ENCODE results near the gene EXD1. TPM values are rescaled to one million over a fixed set of nuclear protein-coding genes. Genes with fewer than 3 reads are reported as not detected.

The EXD1 gene
- total and polyA plus RNA-seq, 9 of the 15 experiments (the other 6 are each of a cell fraction or from before 2014, with no cell fraction given) = not detected

DNA sequence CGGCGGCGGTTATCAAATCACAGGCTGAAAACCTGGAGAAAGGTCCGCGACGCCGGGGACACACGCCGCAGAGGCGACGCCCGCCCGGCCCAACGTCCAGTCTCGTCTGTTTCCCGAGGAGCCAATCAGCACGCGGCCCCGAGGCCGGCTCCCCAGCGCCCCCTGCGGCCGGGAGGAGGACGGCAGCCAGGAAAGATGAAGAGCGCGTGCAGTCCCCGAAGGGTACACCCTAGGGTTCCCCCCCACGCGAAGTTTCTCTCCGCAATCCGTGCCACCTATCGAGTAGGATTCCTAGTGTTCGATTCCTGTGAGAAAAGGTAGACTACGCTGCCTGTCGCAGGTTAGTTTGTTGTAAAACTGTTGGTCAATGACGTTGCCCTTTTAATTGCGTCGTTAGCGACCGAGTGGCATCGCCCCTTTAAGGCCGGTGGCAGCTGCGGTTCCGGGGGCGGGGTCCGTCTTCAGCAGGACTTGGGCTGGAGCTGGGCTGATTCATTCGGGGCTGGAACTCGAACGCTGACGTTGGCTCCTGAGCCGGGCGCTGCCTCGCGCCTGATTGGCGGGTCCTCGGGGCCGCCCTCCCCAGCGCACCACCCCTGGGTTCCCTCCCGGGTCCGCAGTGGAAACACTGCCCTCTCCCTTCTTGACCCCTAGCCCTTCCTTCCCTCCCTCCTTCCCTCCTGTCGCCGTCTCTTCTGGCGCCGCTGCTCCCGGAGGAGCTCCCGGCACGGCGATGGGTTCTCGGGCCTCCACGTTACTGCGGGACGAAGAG, at the start of gene EXD1, which contains the start of gene CHP1 (continued):
- TF ChIP-seq, protein P1, sequence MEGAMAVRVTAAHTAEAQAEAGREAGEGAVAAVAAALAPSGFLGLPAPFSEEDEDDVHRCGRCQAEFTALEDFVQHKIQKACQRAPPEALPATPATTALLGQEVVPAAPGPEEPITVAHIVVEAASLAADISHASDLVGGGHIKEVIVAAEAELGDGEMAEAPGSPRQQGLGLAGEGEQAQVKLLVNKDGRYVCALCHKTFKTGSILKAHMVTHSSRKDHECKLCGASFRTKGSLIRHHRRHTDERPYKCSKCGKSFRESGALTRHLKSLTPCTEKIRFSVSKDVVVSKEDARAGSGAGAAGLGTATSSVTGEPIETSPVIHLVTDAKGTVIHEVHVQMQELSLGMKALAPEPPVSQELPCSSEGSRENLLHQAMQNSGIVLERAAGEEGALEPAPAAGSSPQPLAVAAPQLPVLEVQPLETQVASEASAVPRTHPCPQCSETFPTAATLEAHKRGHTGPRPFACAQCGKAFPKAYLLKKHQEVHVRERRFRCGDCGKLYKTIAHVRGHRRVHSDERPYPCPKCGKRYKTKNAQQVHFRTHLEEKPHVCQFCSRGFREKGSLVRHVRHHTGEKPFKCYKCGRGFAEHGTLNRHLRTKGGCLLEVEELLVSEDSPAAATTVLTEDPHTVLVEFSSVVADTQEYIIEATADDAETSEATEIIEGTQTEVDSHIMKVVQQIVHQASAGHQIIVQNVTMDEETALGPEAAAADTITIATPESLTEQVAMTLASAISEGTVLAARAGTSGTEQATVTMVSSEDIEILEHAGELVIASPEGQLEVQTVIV (CRISPR knock-in tag; IDR thresholded peaks at IDR 0.05; ENCODE audit: borderline replicate concordance) = no peak
- 0 out of 2 replicates have a peak, but pooled peaks have one; percentile 50 for TF ChIP-seq CAMTA2 (CRISPR knock-in tag; conservative IDR thresholded peaks at IDR 0.05)
- TF ChIP-seq GATAD2A (IDR thresholded peaks at IDR 0.05) = peak; percentile 61; the same call in 1 of the 2 replicates
- TF ChIP-seq ILK (tag; IDR thresholded peaks at IDR 0.05; ENCODE audit: borderline replicate concordance, low read depth) = no peak
- TF ChIP-seq ZNF146 (CRISPR knock-in tag; IDR thresholded peaks at IDR 0.05; ENCODE audit: unreplicated experiment) = no peak
- TF ChIP-seq RBBP5 (IDR thresholded peaks at IDR 0.05; ENCODE audit: borderline replicate concordance, insufficient read depth, low read length, poor library complexity, severe bottlenecking) = peak; percentile 85
- TF ChIP-seq ZBTB8A (IDR thresholded peaks at IDR 0.05; ENCODE audit: partially characterized antibody) = no peak
- no peak for TF ChIP-seq ETV6 (IDR thresholded peaks at IDR 0.05; ENCODE audit: borderline replicate concordance in 1 of 2, low read depth in 2 of 2, low read length in 1 of 2)
- peak; percentile 95; the same call in 1 of the 2 replicates for TF ChIP-seq ETV6 (CRISPR knock-in tag; IDR thresholded peaks at IDR 0.05; ENCODE audit: borderline replicate concordance)
- no peak for TF ChIP-seq POU5F1 (IDR thresholded peaks at IDR 0.05; ENCODE audit: borderline replicate concordance, low read depth, low read length, partially characterized antibody)
- TF ChIP-seq RUNX1 (IDR thresholded peaks at IDR 0.05; ENCODE audit: low read depth) = no peak
- peak; percentile 60 for TF ChIP-seq BRD9 (IDR thresholded peaks at IDR 0.05; ENCODE audit: low read depth, partially characterized antibody)
- TF ChIP-seq TCF3 (CRISPR knock-in tag; IDR thresholded peaks at IDR 0.05) = peak; percentile 62
- TF ChIP-seq FOXK2 (conservative IDR thresholded peaks at IDR 0.05 in 1 of 2, IDR thresholded peaks at IDR 0.05 in 1 of 2; ENCODE audit: low read depth in 2 of 2) = peak; percentile 52 to 68; a peak in 1 of 4 replicates
- no peak for TF ChIP-seq SETDB1 (IDR thresholded peaks at IDR 0.05; ENCODE audit: low read length)
- no peak for TF ChIP-seq JUNB (CRISPR knock-in tag; conservative IDR thresholded peaks at IDR 0.05)
- TF ChIP-seq, protein P2, sequence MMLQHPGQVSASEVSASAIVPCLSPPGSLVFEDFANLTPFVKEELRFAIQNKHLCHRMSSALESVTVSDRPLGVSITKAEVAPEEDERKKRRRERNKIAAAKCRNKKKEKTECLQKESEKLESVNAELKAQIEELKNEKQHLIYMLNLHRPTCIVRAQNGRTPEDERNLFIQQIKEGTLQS (IDR thresholded peaks at IDR 0.05) = peak; percentile 52; the same call in 1 of the 2 replicates
- TF ChIP-seq, protein P2 (CRISPR knock-in tag; conservative IDR thresholded peaks at IDR 0.05) = peak; percentile 87; the same call in 1 of the 2 replicates
- TF ChIP-seq, protein P3, sequence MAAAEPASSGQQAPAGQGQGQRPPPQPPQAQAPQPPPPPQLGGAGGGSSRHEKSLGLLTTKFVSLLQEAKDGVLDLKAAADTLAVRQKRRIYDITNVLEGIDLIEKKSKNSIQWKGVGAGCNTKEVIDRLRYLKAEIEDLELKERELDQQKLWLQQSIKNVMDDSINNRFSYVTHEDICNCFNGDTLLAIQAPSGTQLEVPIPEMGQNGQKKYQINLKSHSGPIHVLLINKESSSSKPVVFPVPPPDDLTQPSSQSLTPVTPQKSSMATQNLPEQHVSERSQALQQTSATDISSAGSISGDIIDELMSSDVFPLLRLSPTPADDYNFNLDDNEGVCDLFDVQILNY (CRISPR knock-in tag; IDR thresholded peaks at IDR 0.05) = peak; percentile 95
- no peak for TF ChIP-seq KAT8 (IDR thresholded peaks at IDR 0.05; ENCODE audit: low read depth)
- no peak for TF ChIP-seq PTBP1 (IDR thresholded peaks at IDR 0.05; ENCODE audit: low read depth, low read length)
- TF ChIP-seq, protein P4, sequence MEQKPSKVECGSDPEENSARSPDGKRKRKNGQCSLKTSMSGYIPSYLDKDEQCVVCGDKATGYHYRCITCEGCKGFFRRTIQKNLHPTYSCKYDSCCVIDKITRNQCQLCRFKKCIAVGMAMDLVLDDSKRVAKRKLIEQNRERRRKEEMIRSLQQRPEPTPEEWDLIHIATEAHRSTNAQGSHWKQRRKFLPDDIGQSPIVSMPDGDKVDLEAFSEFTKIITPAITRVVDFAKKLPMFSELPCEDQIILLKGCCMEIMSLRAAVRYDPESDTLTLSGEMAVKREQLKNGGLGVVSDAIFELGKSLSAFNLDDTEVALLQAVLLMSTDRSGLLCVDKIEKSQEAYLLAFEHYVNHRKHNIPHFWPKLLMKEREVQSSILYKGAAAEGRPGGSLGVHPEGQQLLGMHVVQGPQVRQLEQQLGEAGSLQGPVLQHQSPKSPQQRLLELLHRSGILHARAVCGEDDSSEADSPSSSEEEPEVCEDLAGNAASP (IDR thresholded peaks at IDR 0.05) = no peak

All from K562 (cell line).